Mesenchymal stem cell (in vitro differentiated cells and primary cell): Measurements from ENCODE around the gene ZNF268. TPM values are rescaled to one million over a fixed set of nuclear protein-coding genes. Genes with fewer than 3 reads are reported as not detected.

Experiments used
- DNase-seq: peaks from one replicate; pipeline ENCODE4 v3.0.0-alpha.2; 2013
- H2AFZ ChIP-seq: one replicate; pipeline ENCODE4 v1.6.1; 2013; ENCODE audit warnings: low read depth, mild to moderate bottlenecking, control low read depth, inconsistent platforms, low read length, moderate library complexity
- H2AK5ac ChIP-seq: 2 replicates; pipeline ENCODE4 v1.6.1; 2013; ENCODE audit warnings: low read length, moderate library complexity, mild to moderate bottlenecking, inconsistent platforms; ENCODE audit not compliant: severe bottlenecking
- H2BK120ac ChIP-seq: one replicate; pipeline ENCODE4 v1.6.1; 2013; ENCODE audit warnings: low read depth, mild to moderate bottlenecking, inconsistent platforms, low read length, moderate library complexity
- H2BK12ac ChIP-seq, 2 experiments: one replicate each; pipeline ENCODE4 v1.6.1; 2013; ENCODE audit warnings: inconsistent platforms in 2 of 2, low read length in 2 of 2, mild to moderate bottlenecking in 2 of 2, moderate library complexity in 2 of 2, control low read depth in 1 of 2
- H2BK15ac ChIP-seq: one replicate; pipeline ENCODE4 v1.6.1; 2013; ENCODE audit warnings: mild to moderate bottlenecking, low read depth, inconsistent platforms; ENCODE audit not compliant: poor library complexity, severe bottlenecking
- H2BK5ac ChIP-seq: 2 replicates; pipeline ENCODE4 v1.6.1; 2013; ENCODE audit warnings: low read depth, mild to moderate bottlenecking, low read length, control low read depth, inconsistent platforms; ENCODE audit not compliant: poor library complexity, severe bottlenecking
- H3K14ac ChIP-seq, 2 experiments: one replicate each; pipeline ENCODE4 v1.6.1; 2013; ENCODE audit warnings: inconsistent platforms in 2 of 2, low read length in 2 of 2, control low read depth in 1 of 2, mild to moderate bottlenecking in 1 of 2, moderate library complexity in 1 of 2
- H3K18ac ChIP-seq, 2 experiments: one replicate each; pipeline ENCODE4 v1.6.1; 2013; ENCODE audit warnings: inconsistent platforms in 2 of 2, low read length in 2 of 2, control low read depth in 1 of 2, low read depth in 1 of 2, mild to moderate bottlenecking in 1 of 2
- H3K23ac ChIP-seq, 2 experiments: one replicate each; pipeline ENCODE4 v1.6.1; 2013; ENCODE audit warnings: inconsistent platforms in 2 of 2, low read length in 2 of 2, mild to moderate bottlenecking in 2 of 2, moderate library complexity in 2 of 2, control low read depth in 1 of 2
- H3K27ac ChIP-seq: 2 replicates; pipeline ENCODE4 v1.5.1; 2013; ENCODE audit warnings: mild to moderate bottlenecking, moderate library complexity, low read length, control low read depth, inconsistent platforms; ENCODE audit not compliant: poor library complexity, severe bottlenecking
- H3K27me3 ChIP-seq, 2 experiments: 2 replicates each; pipeline versions ENCODE4 v1.6.1 to v1.7.0; 2013; ENCODE audit warnings: low read length in 2 of 2, mild to moderate bottlenecking in 2 of 2, moderate library complexity in 2 of 2, control low read depth in 1 of 2, inconsistent platforms in 1 of 2; ENCODE audit not compliant: control insufficient read depth in 1 of 2, insufficient read depth in 1 of 2
- H3K36me3 ChIP-seq, 2 experiments: 2 replicates each; pipeline versions ENCODE4 v1.6.1 to v1.7.0; 2013; ENCODE audit warnings: low read length in 2 of 2, control low read depth in 1 of 2, inconsistent platforms in 1 of 2, low read depth in 1 of 2, mild to moderate bottlenecking in 1 of 2; ENCODE audit not compliant: insufficient read depth in 2 of 2, control insufficient read depth in 1 of 2
- H3K4ac ChIP-seq, 2 experiments: one replicate each; pipeline ENCODE4 v1.6.1; 2013; ENCODE audit warnings: inconsistent platforms in 2 of 2, low read length in 2 of 2, mild to moderate bottlenecking in 2 of 2, moderate library complexity in 2 of 2, control low read depth in 1 of 2, low read depth in 1 of 2
- H3K4me1 ChIP-seq: 2 replicates; pipeline ENCODE4 v1.6.1; 2013; ENCODE audit warnings: low read depth, low read length, control low read depth; ENCODE audit not compliant: control insufficient read depth, insufficient read depth
- H3K4me2 ChIP-seq: 2 replicates; pipeline ENCODE4 v1.6.1; 2013; ENCODE audit warnings: low read length, mild to moderate bottlenecking, inconsistent platforms; ENCODE audit not compliant: poor library complexity, severe bottlenecking
- H3K4me3 ChIP-seq, 2 experiments: 2 replicates each; pipeline versions ENCODE4 v1.5.1 to v1.7.0; 2013; ENCODE audit warnings: low read length in 2 of 2, mild to moderate bottlenecking in 2 of 2, control low read depth in 1 of 2, low read depth in 1 of 2; ENCODE audit not compliant: insufficient read depth in 1 of 2
- H3K79me1 ChIP-seq: replicated peaks from 2 replicates; pipeline ENCODE4 v1.6.1; 2013; ENCODE audit warnings: mild to moderate bottlenecking, control low read depth, low read length, inconsistent platforms; ENCODE audit not compliant: poor library complexity, severe bottlenecking
- H3K9ac ChIP-seq: 2 replicates; pipeline ENCODE4 v1.7.0; 2013; ENCODE audit warnings: mild to moderate bottlenecking, low read length, moderate library complexity
- H3K9me3 ChIP-seq: 2 replicates; pipeline ENCODE4 v1.7.0; 2013; ENCODE audit warnings: mild to moderate bottlenecking, low read length; ENCODE audit not compliant: control insufficient read depth
- H4K8ac ChIP-seq: one replicate; pipeline ENCODE4 v1.6.1; 2013; ENCODE audit warnings: inconsistent platforms, mild to moderate bottlenecking, low read length, moderate library complexity
- H4K91ac ChIP-seq: one replicate; pipeline ENCODE4 v1.6.1; 2013; ENCODE audit warnings: mild to moderate bottlenecking, low read length, inconsistent platforms
- WGBS: methylation state at CpG from one replicate; pipeline ENCODE4 v1.1.7; 2013; ENCODE audit warnings: mixed read lengths; 5-methylcytosine and 5-hydroxymethylcytosine counted together
- polyA plus RNA-seq, 2 experiments: library from polyadenylated mRNA; stranded (reverse); fragments of 200-250 nt; gene quantifications; one replicate each; pipeline ENCODE4 v1.2.3, GENCODE V29; 2013

Gene ZNF268
- polyA plus RNA-seq (2013, experiment 1 of 2) = 6.1 TPM
- 6.4 TPM for polyA plus RNA-seq (2013, experiment 2 of 2)

- Histone ChIP-seq H2AK5ac (no peak within 1 kb of the TSS), H3K4me1 (no peaks in the 10 kb centered on the region), H3K9me3 (peaks cover 74% of the 10 kb centered on the region), H2BK15ac (no peak within 1 kb of the TSS), H3K14ac (no peak within 1 kb of the TSS), H3K36me3 (peaks cover 33 to 40% of the 10 kb centered on the region in 2 experiments), H3K23ac (no peak within 1 kb of the TSS), H4K91ac (peak within 1 kb of the TSS; percentile 81), H3K27me3 (no peaks in the 10 kb centered on the region), H3K79me1 (peaks cover 34% of the 10 kb centered on the region), H4K8ac (peak within 1 kb of the TSS; percentile 87), H3K4ac (peak within 1 kb of the TSS; percentile 8 to 80), H3K9ac (peak within 1 kb of the TSS; percentile 95), H3K18ac (peak within 1 kb of the TSS; percentile 56 to 88), H2BK12ac (no peak within 1 kb of the TSS), H2BK120ac (peak within 1 kb of the TSS; percentile 35), H3K4me2 (peak within 1 kb of the TSS; percentile 55), H3K27ac (peak within 1 kb of the TSS; percentile 23), H2BK5ac (no peak within 1 kb of the TSS), H2AFZ (peak within 1 kb of the TSS; percentile 33), H3K4me3 (peak within 1 kb of the TSS; percentile 89 to 100)
- DNase-seq = peak; percentile 92
- under 1% methylated on average over 39 of the region's 40 CpGs for WGBS
These were observed at the start of gene ZNF268 for GRCh38 chr12:133181238-133181959. ZNF268 (plus strand) TSS chr12:133181495; CDS start chr12:133181998, 503 bp downstream.

DNA sequence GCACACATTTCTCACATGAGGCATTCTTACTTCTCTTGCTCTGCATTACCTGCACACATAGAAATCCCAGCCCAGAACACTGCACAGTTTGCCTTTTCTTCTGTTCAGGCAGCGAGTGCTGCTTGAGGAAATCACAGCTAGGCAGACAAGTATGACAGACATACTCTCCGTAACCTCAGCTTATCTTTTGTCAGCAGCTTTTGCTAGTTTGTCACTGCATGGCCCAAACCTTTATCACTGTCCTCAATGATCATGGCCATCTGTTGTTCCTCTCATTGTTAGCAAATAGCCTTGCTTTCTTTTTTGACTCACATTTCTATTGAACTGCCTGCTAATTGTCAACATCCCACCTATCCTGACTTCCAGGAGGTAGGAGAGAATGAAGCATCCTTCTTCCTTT lies 45.5 kb upstream of the ZNF268 start:
- Histone ChIP-seq H3K27ac (no peak overlapping the region), H4K91ac (no peak overlapping the region), H3K27me3 (no peaks in the 10 kb centered on the region), H3K9me3 (peaks cover 79% of the 10 kb centered on the region), H2BK120ac (no peak overlapping the region), H3K23ac (no peak overlapping the region), H2AK5ac (no peak overlapping the region), H3K4me1 (no peaks in the 10 kb centered on the region), H2BK5ac (no peak overlapping the region), H4K8ac (no peak overlapping the region), H3K4me3 (peak overlapping the region in 1 of 2 experiments; percentile 27), H2BK15ac (no peak overlapping the region), H2BK12ac (no peak overlapping the region), H2AFZ (no peak overlapping the region), H3K36me3 (peaks cover 17 to 53% of the 10 kb centered on the region in 2 experiments), H3K4me2 (no peak overlapping the region), H3K14ac (no peak overlapping the region), H3K79me1 (peaks cover 28% of the 10 kb centered on the region), H3K4ac (no peak overlapping the region), H3K9ac (no peak overlapping the region), H3K18ac (no peak overlapping the region)
- DNase-seq = no peak
- WGBS = 84% methylated on average over 2 of the region's 2 CpGs

GRCh38 chr12:133145981-133146380 lies 35.3 kb upstream of the ZNF268 start:
- H3K9ac ChIP-seq = no peak overlapping the region
- H2AFZ ChIP-seq = no peak overlapping the region
- no peak overlapping the region for H3K4me2 ChIP-seq
- no peak overlapping the region for H2BK15ac ChIP-seq
- H3K79me1 ChIP-seq = peaks cover 5% of the 10 kb centered on the region
- no peak overlapping the region for H2BK120ac ChIP-seq
- H3K4me1 ChIP-seq = no peaks in the 10 kb centered on the region
- H3K4me3 ChIP-seq = peak overlapping the region in 1 of 2 experiments; percentile 44
- H3K14ac ChIP-seq = no peak overlapping the region
- H3K27me3 ChIP-seq = no peaks in the 10 kb centered on the region
- H3K4ac ChIP-seq = no peak overlapping the region
- DNase-seq = no peak
- no peak overlapping the region for H3K23ac ChIP-seq
- WGBS = 92% methylated on average over 1 of the region's 2 CpGs
- no peak overlapping the region for H2BK5ac ChIP-seq
- H2AK5ac ChIP-seq = no peak overlapping the region
- no peak overlapping the region for H4K91ac ChIP-seq
- H3K9me3 ChIP-seq = peaks cover 95% of the 10 kb centered on the region
- H3K18ac ChIP-seq = no peak overlapping the region
- no peak overlapping the region for H3K27ac ChIP-seq
- no peak overlapping the region for H2BK12ac ChIP-seq
- no peak overlapping the region for H4K8ac ChIP-seq
- peaks cover 40 to 57% of the 10 kb centered on the region in 2 experiments for H3K36me3 ChIP-seq

GRCh38 chr12:133156125-133156690 lies 25.1 kb upstream of the ZNF268 start:
- Histone ChIP-seq H4K8ac (no peak overlapping the region), H3K27ac (no peak overlapping the region), H3K36me3 (peaks cover 22 to 67% of the 10 kb centered on the region in 2 experiments)

More at GRCh38 chr12:133156125-133156690, 25.1 kb upstream of the ZNF268 start:
- no peaks in the 10 kb centered on the region for H3K4me1 ChIP-seq
- H2BK5ac ChIP-seq = no peak overlapping the region
- WGBS = no CpG with 5 or more reads among the region's 2 CpGs
- no peak overlapping the region for H3K4ac ChIP-seq
- no peak overlapping the region for H3K23ac ChIP-seq
- no peak overlapping the region for H2BK12ac ChIP-seq
- peaks cover 94% of the 10 kb centered on the region for H3K9me3 ChIP-seq
- H3K4me3 ChIP-seq = peak overlapping the region in 1 of 2 experiments; percentile 58
- DNase-seq = peak; percentile 14
- no peak overlapping the region for H2BK15ac ChIP-seq
- no peak overlapping the region for H3K18ac ChIP-seq
- H3K14ac ChIP-seq = no peak overlapping the region
- H2BK120ac ChIP-seq = no peak overlapping the region
- no peaks in the 10 kb centered on the region for H3K27me3 ChIP-seq
- H3K79me1 ChIP-seq = peaks cover 1% of the 10 kb centered on the region
- H2AFZ ChIP-seq = no peak overlapping the region
- H4K91ac ChIP-seq = no peak overlapping the region
- H3K4me2 ChIP-seq = no peak overlapping the region
- H2AK5ac ChIP-seq = no peak overlapping the region
- no peak overlapping the region for H3K9ac ChIP-seq
